Mammary microvascular endothelial cell (primary cell): ENCODE results near the gene ANO4. TPM values are rescaled to one million over a fixed set of nuclear protein-coding genes. Genes with fewer than 3 reads are reported as not detected.

Experiments
- total RNA-seq: library from RNA; depleted of rRNA; stranded (reverse); fragments of >200 nt; gene quantifications from 2 replicates; pipeline ENCODE4 v1.2.3, GENCODE V29; 2015

Gene ANO4
- total RNA-seq = 0.25 and 0.40 TPM in 2 replicates

GRCh38 chr12:100794441-100795173 is at the start of gene ANO4:
TSS of gene ANO4 (plus strand) at chr12:100794776. CDS start at chr12:100901786, 107,010 bp downstream.

Other genes with a start within 250 kb of the ANO4 start
- 25.5 and 25.6 TPM in 2 replicates for gene GAS2L3, start 221.1 kb upstream of the ANO4 start, total RNA-seq